HG02973 (cell line): ENCODE measurements around the gene RBM7.

Experiments
- ATAC-seq: cut with Tn5 transposase; IDR thresholded peaks from one replicate; pipeline ENCODE4 v1.9.1; 2021; ENCODE audit warnings: moderate library complexity; ENCODE audit not compliant: unreplicated experiment

Gene RBM7

DNA sequence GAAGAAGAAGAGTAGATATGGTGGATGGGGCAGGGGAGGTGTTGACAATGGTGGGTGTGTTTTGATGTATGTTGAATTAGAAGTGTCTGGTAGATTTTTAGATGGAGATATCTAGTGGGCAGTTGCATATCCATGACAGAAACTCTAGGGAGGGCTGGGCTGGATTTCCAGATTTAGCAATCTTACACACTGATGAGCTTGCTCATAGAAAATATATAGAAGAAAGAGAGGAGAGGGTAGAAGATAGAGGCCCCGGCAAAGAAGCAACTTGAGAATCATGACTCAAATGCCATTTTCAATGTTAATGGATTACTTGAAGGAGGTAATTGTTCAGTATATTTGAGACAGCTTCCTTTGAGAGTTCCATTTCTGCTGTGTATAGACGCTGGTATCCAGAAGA is 47.0 kb downstream of the RBM7 start:
- no peak for ATAC-seq

DNA sequence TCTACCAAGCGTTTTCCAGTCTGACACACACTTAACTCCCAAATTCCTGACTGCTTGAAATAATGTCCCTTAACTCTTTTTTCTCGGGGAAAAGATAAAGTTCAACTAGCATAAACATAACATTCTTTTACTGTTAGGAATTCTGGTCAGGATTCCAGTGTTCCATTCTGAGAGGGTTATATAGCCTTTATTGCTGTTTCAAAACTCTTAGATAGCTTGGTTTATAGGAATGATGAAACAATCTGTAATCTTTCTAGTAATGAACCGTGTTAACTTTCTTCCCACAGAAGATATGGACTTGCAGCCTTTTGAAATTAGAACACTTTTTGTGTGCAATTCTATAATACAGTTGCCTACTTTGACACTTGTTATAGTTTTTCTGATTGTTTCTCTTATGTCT is 47.4 kb downstream of the RBM7 start:
- no peak for ATAC-seq

DNA sequence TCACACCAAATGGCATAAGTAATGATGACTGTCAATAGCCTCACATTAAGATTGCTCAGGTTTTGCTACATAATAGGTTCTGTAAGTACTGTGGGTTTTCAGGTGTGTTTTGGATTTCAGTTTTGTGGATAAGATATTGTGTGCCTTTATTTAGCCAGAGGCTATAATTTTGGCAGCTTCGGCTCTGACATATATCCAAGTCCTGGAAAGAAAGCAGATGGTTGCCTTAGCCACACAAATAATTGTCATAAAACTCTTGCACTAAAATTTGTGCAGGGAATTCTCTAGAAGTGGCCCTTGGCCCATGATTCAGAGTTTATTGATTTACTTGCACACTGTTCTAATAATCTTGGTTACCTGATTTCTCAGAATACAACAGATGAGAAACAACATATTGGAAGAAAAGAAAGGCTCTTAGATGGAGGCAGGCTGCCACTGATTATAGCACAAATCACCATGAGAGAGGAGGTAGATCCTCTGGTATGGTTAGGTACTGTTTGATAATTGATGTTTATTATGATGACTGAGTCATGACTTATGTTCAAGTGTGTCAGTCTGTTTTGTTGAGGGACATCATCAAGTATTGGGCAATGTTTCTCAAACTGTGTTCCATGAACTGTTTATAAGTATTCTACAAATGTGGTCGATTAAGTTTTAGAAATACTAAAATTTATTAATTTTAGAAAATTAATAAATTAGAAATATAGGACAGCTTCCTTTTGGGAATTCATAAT is 48.5 kb downstream of the RBM7 start:
- ATAC-seq: no peak

- ATAC-seq: no peak
These were observed 49.4 kb downstream of the RBM7 start for GRCh38 chr11:114449845-114450244.

- no peak for ATAC-seq
These were observed 51.9 kb downstream of the RBM7 start for GRCh38 chr11:114452399-114452798.
